Measurements from ENCODE around the gene SPAG5.

SPAG5 gene

GRCh38 chr17:28572259-28573039 lies 26.4 kb downstream of the SPAG5 start:
- DNase-seq = no peak

GRCh38 chr17:28571361-28572122 lies 27.3 kb downstream of the SPAG5 start, which contains the start of gene PIGS:
Gene PIGS, minus strand, starts transcription at chr17:28571524. Its CDS starts 28 bp downstream, at chr17:28571496.
- DNase-seq = peak; percentile 96 to 97

- no peak for DNase-seq
Measured at GRCh38 chr17:28570716-28571360, 28.0 kb downstream of the SPAG5 start.

- no peak for DNase-seq
Measured at GRCh38 chr17:28569446-28569845, 29.4 kb downstream of the SPAG5 start.

- peak; percentile 37 to 57 for DNase-seq
Measured at GRCh38 chr17:28567604-28568003, 31.2 kb downstream of the SPAG5 start.

GRCh38 chr17:28563475-28563874 lies 35.4 kb downstream of the SPAG5 start:
- no peak for DNase-seq

- no peak for DNase-seq
Measured at GRCh38 chr17:28555022-28555421, 43.8 kb downstream of the SPAG5 start.

- peak in 1 of 2 donors; percentile 18 for DNase-seq
Measured at GRCh38 chr17:28554565-28554964, 44.3 kb downstream of the SPAG5 start.

- DNase-seq = no peak
Measured at GRCh38 chr17:28553000-28553505, 45.8 kb downstream of the SPAG5 start.

GRCh38 chr17:28552176-28552999 lies 46.4 kb downstream of the SPAG5 start, which contains the start of gene UNC119:
Gene UNC119, minus strand, starts transcription at chr17:28552624. Its CDS starts 67 bp downstream, at chr17:28552557.
- DNase-seq = peak; percentile 64 to 86

GRCh38 chr17:28551421-28552175 lies 47.2 kb downstream of the SPAG5 start:
- DNase-seq = no peak

GRCh38 chr17:28550858-28551257 lies 48.0 kb downstream of the SPAG5 start:
- no peak for DNase-seq

- DNase-seq = peak; percentile 57 to 64
Measured at GRCh38 chr17:28549236-28550132, 49.3 kb downstream of the SPAG5 start.

- no peak for DNase-seq
Measured at GRCh38 chr17:28548417-28549130, 50.3 kb downstream of the SPAG5 start.

- peak; percentile 86 to 90 for DNase-seq
Measured at GRCh38 chr17:28547623-28548416, 51.0 kb downstream of the SPAG5 start.

GRCh38 chr17:28547096-28547622 lies 51.7 kb downstream of the SPAG5 start:
- no peak for DNase-seq

GRCh38 chr17:28545787-28546415 lies 52.9 kb downstream of the SPAG5 start:
- DNase-seq = no peak

GRCh38 chr17:28545141-28545503 lies 53.7 kb downstream of the SPAG5 start:
- no peak for DNase-seq

Measured in inflammatory macrophage (primary cell).